ENCODE results near the gene RPIA. TPM values are rescaled to one million over a fixed set of nuclear protein-coding genes. Genes with fewer than 3 reads are reported as not detected.
A peak's percentile ranks its signal among the peaks of the same experiment; 100 is the strongest.

RPIA gene
- total and polyA plus RNA-seq, 5 donors from 2014 or later, result 24.2 to 51.9 (median 42.3) TPM

GRCh38 chr2:88687384-88687783 lies 4.1 kb upstream of the RPIA start:
- H3K27me3 Mint-ChIP-seq, result no peaks in the 10 kb centered on the region
- peaks cover 16 to 32% (median 24%) of the 10 kb centered on the region in 4 donors for H3K4me1 Mint-ChIP-seq
- H3K4me3 Mint-ChIP-seq, result peak overlapping the region in 1 of 4 donors; percentile 59
- no peaks in the 10 kb centered on the region for H3K27me3 ChIP-seq (ENCODE audit: control insufficient read depth, insufficient read depth, low read length)
- ATAC-seq (ENCODE audit: low read depth in 2 of 2) (no peak), DNase-seq (no peak)
- H3K9me3 Mint-ChIP-seq, result peaks cover 0 to 11% (median 2%) of the 10 kb centered on the region in 7 donors
- no peak overlapping the region for H3K4me3 ChIP-seq (ENCODE audit: low read depth, low read length)
- H3K9me3 ChIP-seq (ENCODE audit: control insufficient read depth in 2 of 2, low read length in 2 of 2), result peaks cover 8 to 14% of the 10 kb centered on the region in 2 experiments
- H3K36me3 ChIP-seq (ENCODE audit: control insufficient read depth, insufficient read depth, low read length), result no peaks in the 10 kb centered on the region
- H3K27ac ChIP-seq (ENCODE audit: insufficient read depth, low read length, poor library complexity, severe bottlenecking), result no peak overlapping the region
- H3K27ac Mint-ChIP-seq, result no peak overlapping the region
- H3K4me1 ChIP-seq (ENCODE audit: control insufficient read depth, insufficient read depth, low read length, poor library complexity, severe bottlenecking), result peaks cover 15% of the 10 kb centered on the region
- peaks cover 6% of the 10 kb centered on the region for H3K36me3 Mint-ChIP-seq

DNA sequence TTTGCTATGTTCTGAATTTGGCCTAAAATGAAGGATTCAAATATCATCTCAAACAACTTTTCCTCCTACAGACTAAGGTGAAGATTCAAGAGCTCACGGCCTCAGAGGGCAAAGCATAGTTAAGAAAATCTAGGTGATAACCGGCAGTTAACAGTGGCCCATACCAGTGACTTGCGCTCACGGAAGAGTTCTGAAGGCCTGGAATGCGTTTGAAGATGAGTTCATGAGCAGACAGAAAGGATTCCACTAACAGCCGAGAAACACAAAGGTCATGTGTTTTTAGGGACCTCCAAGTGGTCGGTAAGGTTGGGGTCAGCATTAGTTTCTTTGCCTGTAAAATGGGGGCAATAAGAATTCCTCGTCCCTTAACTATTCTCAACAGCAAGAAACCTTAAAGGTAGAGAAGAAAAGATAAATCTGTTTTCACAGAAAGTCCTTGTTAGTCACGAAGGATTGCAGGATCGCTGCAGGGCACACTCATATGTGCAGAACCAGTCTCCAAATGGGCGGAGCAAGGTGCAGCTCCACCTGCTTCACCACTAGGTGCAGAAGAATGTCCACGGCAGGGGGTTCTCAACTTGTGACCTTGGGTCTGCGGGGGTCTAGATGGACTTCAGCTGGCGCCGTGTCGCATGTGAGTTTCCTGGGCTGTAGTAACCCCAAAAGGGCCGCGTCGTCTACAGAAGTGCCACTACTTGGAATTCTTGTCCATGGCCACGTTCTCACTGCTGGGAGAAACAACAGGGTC lies 708 bp upstream of the RPIA start:
- no peaks in the 10 kb centered on the region for H3K36me3 ChIP-seq (ENCODE audit: control insufficient read depth, insufficient read depth, low read length)
- no peaks in the 10 kb centered on the region for H3K9me3 ChIP-seq (ENCODE audit: control insufficient read depth in 2 of 2, low read length in 2 of 2)
- H3K27ac ChIP-seq (ENCODE audit: insufficient read depth, low read length, poor library complexity, severe bottlenecking), result peak overlapping the region; percentile 89
- ATAC-seq (ENCODE audit: low read depth in 2 of 2) (peak in 1 of 2 donors; percentile 14), DNase-seq (peak in 2 of 3 donors; percentile 30 to 68)
- H3K4me1 ChIP-seq (ENCODE audit: control insufficient read depth, insufficient read depth, low read length, poor library complexity, severe bottlenecking), result peaks cover 24% of the 10 kb centered on the region
- peak overlapping the region; percentile 96 to 98 (median 97) for H3K27ac Mint-ChIP-seq
- H3K4me3 ChIP-seq (ENCODE audit: low read depth, low read length), result peak overlapping the region; percentile 98
- no peaks in the 10 kb centered on the region for H3K27me3 Mint-ChIP-seq
- no peaks in the 10 kb centered on the region for H3K9me3 Mint-ChIP-seq
- peaks cover 24 to 60% (median 49%) of the 10 kb centered on the region in 4 donors for H3K4me1 Mint-ChIP-seq
- peak overlapping the region; percentile 95 to 99 (median 98) for H3K4me3 Mint-ChIP-seq
- H3K27me3 ChIP-seq (ENCODE audit: control insufficient read depth, insufficient read depth, low read length), result no peaks in the 10 kb centered on the region
- peaks cover 6% of the 10 kb centered on the region for H3K36me3 Mint-ChIP-seq

DNA sequence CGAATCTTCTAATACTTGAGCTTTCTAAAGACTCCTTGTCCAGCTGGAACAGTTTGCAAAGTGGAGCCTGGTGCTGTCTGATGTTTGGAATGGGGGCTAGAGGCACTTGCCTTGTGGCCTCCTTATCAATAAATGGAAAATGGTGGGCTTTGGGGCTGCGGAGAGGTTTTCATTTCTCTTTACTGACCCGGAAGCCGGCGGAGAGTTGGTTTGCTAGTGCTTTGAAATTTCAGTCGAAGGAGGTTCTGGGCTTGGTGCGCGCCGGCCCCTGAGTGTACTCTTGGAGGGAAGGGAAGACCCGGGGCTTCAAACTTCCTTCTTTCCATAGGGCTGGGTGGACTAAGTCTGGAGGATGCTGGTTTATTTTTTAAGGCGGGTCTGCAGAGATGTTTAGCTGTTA lies 714 bp downstream of the RPIA start:
- H3K27ac ChIP-seq (ENCODE audit: insufficient read depth, low read length, poor library complexity, severe bottlenecking), result peak overlapping the region; percentile 89
- no peak for ATAC-seq (ENCODE audit: low read depth in 2 of 2)
- H3K36me3 ChIP-seq (ENCODE audit: control insufficient read depth, insufficient read depth, low read length), result no peaks in the 10 kb centered on the region
- Mint-ChIP-seq H3K36me3 (peaks cover 6% of the 10 kb centered on the region), H3K4me3 (peak overlapping the region; percentile 95 to 99 (median 98)), H3K27ac (peak overlapping the region; percentile 96 to 98 (median 97)), H3K4me1 (peaks cover 24 to 73% (median 59%) of the 10 kb centered on the region in 4 donors), H3K27me3 (no peaks in the 10 kb centered on the region), H3K9me3 (no peaks in the 10 kb centered on the region)
- H3K4me3 ChIP-seq (ENCODE audit: low read depth, low read length), result peak overlapping the region; percentile 85
- no peaks in the 10 kb centered on the region for H3K27me3 ChIP-seq (ENCODE audit: control insufficient read depth, insufficient read depth, low read length)
- H3K4me1 ChIP-seq (ENCODE audit: control insufficient read depth, insufficient read depth, low read length, poor library complexity, severe bottlenecking), result peaks cover 26% of the 10 kb centered on the region
- peak; percentile 3 to 71 (median 34) for DNase-seq
- H3K9me3 ChIP-seq (ENCODE audit: control insufficient read depth in 2 of 2, low read length in 2 of 2), result no peaks in the 10 kb centered on the region

DNA sequence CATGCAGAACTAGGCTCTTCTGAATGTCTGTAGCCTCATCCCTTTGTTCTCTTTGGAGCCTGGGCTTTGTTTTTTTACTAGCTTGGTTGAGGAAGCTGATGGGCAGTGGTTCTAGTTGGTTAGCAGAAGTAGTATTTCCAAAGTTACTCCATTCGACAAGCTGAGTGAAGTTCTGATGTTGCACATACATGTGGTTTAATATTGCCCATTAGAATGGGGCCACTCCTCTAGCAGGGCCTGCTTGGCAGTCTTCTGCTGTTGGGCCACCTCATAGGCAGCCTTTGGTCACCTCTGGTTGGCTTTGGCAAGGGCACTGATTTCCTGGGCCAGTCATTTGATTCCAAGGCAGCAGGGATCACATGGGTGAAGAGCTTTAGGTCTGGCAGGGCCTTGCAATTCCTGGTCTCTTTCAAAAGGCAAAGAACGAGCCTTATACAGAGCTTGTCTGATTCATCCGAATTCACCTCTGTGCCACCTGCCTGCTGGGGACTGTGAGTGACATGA lies 2.5 kb downstream of the RPIA start:
- peak overlapping the region in 1 of 3 donors; percentile 82 for H3K27ac Mint-ChIP-seq
- H3K27ac ChIP-seq (ENCODE audit: insufficient read depth, low read length, poor library complexity, severe bottlenecking), result no peak overlapping the region
- peak overlapping the region; percentile 85 for H3K4me3 ChIP-seq (ENCODE audit: low read depth, low read length)
- H3K4me1 Mint-ChIP-seq, result peaks cover 35 to 87% (median 72%) of the 10 kb centered on the region in 4 donors
- H3K9me3 Mint-ChIP-seq, result no peaks in the 10 kb centered on the region
- no peaks in the 10 kb centered on the region for H3K9me3 ChIP-seq (ENCODE audit: control insufficient read depth in 2 of 2, low read length in 2 of 2)
- H3K36me3 Mint-ChIP-seq, result no peaks in the 10 kb centered on the region
- ATAC-seq (ENCODE audit: low read depth in 2 of 2), result no peak
- H3K36me3 ChIP-seq (ENCODE audit: control insufficient read depth, insufficient read depth, low read length), result peaks cover 4% of the 10 kb centered on the region
- peak overlapping the region in 3 of 4 donors; percentile 34 to 95 (median 60) for H3K4me3 Mint-ChIP-seq
- peaks cover 39% of the 10 kb centered on the region for H3K4me1 ChIP-seq (ENCODE audit: control insufficient read depth, insufficient read depth, low read length, poor library complexity, severe bottlenecking)
- H3K27me3 Mint-ChIP-seq, result no peaks in the 10 kb centered on the region
- H3K27me3 ChIP-seq (ENCODE audit: control insufficient read depth, insufficient read depth, low read length), result no peaks in the 10 kb centered on the region
- no peak for DNase-seq

- Mint-ChIP-seq H3K4me3 (peak overlapping the region in 1 of 4 donors; percentile 19), H3K4me1 (peaks cover 20 to 64% (median 53%) of the 10 kb centered on the region in 4 donors), H3K27me3 (no peaks in the 10 kb centered on the region), H3K36me3 (peaks cover 18% of the 10 kb centered on the region), H3K9me3 (no peaks in the 10 kb centered on the region), H3K27ac (peak overlapping the region in 1 of 3 donors; percentile 98)
- H3K9me3 ChIP-seq (ENCODE audit: control insufficient read depth in 2 of 2, low read length in 2 of 2), result no peaks in the 10 kb centered on the region
- no peak overlapping the region for H3K27ac ChIP-seq (ENCODE audit: insufficient read depth, low read length, poor library complexity, severe bottlenecking)
- no peaks in the 10 kb centered on the region for H3K27me3 ChIP-seq (ENCODE audit: control insufficient read depth, insufficient read depth, low read length)
- peaks cover 29% of the 10 kb centered on the region for H3K4me1 ChIP-seq (ENCODE audit: control insufficient read depth, insufficient read depth, low read length, poor library complexity, severe bottlenecking)
- no peak overlapping the region for H3K4me3 ChIP-seq (ENCODE audit: low read depth, low read length)
- H3K36me3 ChIP-seq (ENCODE audit: control insufficient read depth, insufficient read depth, low read length), result peaks cover 22% of the 10 kb centered on the region
- DNase-seq (no peak), ATAC-seq (ENCODE audit: low read depth in 2 of 2) (no peak)
Observed at GRCh38 chr2:88696611-88697010, 5.1 kb downstream of the RPIA start.

DNA sequence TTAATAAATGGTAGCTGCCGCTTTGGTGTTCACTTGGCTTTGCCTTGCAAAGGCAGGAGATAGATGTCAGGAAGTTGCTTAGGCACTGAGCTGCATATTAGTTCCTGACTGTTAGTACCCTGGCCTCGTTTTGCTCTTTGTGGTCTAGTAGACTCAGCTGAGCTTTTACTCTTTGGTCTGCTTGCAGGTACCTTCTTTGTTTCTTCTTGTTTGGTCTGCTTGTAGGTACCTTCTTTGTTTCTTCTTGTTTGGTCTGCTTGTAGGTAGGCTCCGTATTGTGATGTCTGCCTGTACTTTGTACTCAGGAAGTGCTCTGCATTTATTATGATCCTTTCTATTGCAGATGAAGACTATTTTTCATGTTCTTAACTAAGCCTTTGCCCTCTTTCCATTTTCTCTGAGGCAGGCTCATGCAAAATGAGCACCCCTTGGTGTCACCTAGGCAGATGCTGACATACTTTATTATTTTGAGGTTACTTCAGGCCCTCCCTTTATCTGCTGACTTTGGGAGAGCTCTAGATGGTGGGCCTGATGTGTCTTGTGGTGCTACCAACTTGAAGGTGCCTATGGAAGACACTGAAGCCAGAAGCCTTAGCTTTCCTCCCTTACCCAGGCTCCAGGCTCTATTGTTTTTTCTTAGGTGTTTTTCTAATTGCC lies 6.0 kb downstream of the RPIA start:
- peak in 2 of 3 donors; percentile 19 to 38 for DNase-seq

GRCh38 chr2:88698027-88698413 lies 6.5 kb downstream of the RPIA start:
- no peak for ATAC-seq (ENCODE audit: low read depth in 2 of 2)
- Histone ChIP-seq H3K27ac (ENCODE audit: insufficient read depth, low read length, poor library complexity, severe bottlenecking) (no peak overlapping the region), H3K4me1 (ENCODE audit: control insufficient read depth, insufficient read depth, low read length, poor library complexity, severe bottlenecking) (peaks cover 18% of the 10 kb centered on the region), H3K4me3 (ENCODE audit: low read depth, low read length) (no peak overlapping the region), H3K36me3 (ENCODE audit: control insufficient read depth, insufficient read depth, low read length) (peaks cover 28% of the 10 kb centered on the region), H3K9me3 (ENCODE audit: control insufficient read depth in 2 of 2, low read length in 2 of 2) (no peaks in the 10 kb centered on the region), H3K27me3 (ENCODE audit: control insufficient read depth, insufficient read depth, low read length) (no peaks in the 10 kb centered on the region)
- H3K4me3 Mint-ChIP-seq, result peak overlapping the region in 3 of 4 donors; percentile 39 to 70 (median 68)
- H3K27ac Mint-ChIP-seq, result peak overlapping the region in 2 of 3 donors; percentile 5 to 47
- H3K27me3 Mint-ChIP-seq, result no peaks in the 10 kb centered on the region
- no peaks in the 10 kb centered on the region for H3K9me3 Mint-ChIP-seq
- DNase-seq, result no peak
- peaks cover 32% of the 10 kb centered on the region for H3K36me3 Mint-ChIP-seq
- H3K4me1 Mint-ChIP-seq, result peaks cover 16 to 52% (median 44%) of the 10 kb centered on the region in 4 donors

More for the DNA sequence above, 6.0 kb downstream of the RPIA start:
- Histone ChIP-seq H3K27ac (ENCODE audit: insufficient read depth, low read length, poor library complexity, severe bottlenecking) (peak overlapping the region; percentile 59), H3K4me3 (ENCODE audit: low read depth, low read length) (peak overlapping the region; percentile 33), H3K4me1 (ENCODE audit: control insufficient read depth, insufficient read depth, low read length, poor library complexity, severe bottlenecking) (peaks cover 23% of the 10 kb centered on the region), H3K27me3 (ENCODE audit: control insufficient read depth, insufficient read depth, low read length) (no peaks in the 10 kb centered on the region), H3K9me3 (ENCODE audit: control insufficient read depth in 2 of 2, low read length in 2 of 2) (no peaks in the 10 kb centered on the region), H3K36me3 (ENCODE audit: control insufficient read depth, insufficient read depth, low read length) (peaks cover 24% of the 10 kb centered on the region)
- Mint-ChIP-seq H3K36me3 (peaks cover 27% of the 10 kb centered on the region), H3K27ac (peak overlapping the region; percentile 47 to 98 (median 87)), H3K4me1 (peaks cover 20 to 57% (median 49%) of the 10 kb centered on the region in 4 donors), H3K9me3 (no peaks in the 10 kb centered on the region), H3K27me3 (no peaks in the 10 kb centered on the region), H3K4me3 (peak overlapping the region; percentile 68 to 74 (median 72))
- ATAC-seq (ENCODE audit: low read depth in 2 of 2), result peak; percentile 56 to 59
